Liver (tissue), 9 donors: ENCODE results near the gene CTSE. TPM values are rescaled to one million over a fixed set of nuclear protein-coding genes. Genes with fewer than 3 reads are reported as not detected.

Experiments
- DNase-seq: peaks from one replicate; pipeline ENCODE4 v3.0.0-alpha.2; 2017; ENCODE audit warnings: low spot score
- H3K27ac ChIP-seq, 2 donors: one replicate each; pipeline ENCODE4 v1.7.0; 2013; ENCODE audit warnings: inconsistent platforms in 2 of 2, low read length in 2 of 2, control low read depth in 1 of 2, low read depth in 1 of 2, mild to moderate bottlenecking in 1 of 2
- H3K27me3 ChIP-seq, 4 donors: one replicate each; pipeline versions ENCODE4 v1.6.1 to v1.7.0; 2013; ENCODE audit warnings: low read length in 3 of 4, inconsistent platforms in 1 of 4, mild to moderate bottlenecking in 1 of 4, moderate library complexity in 1 of 4; ENCODE audit not compliant: control insufficient read depth in 4 of 4, insufficient read depth in 4 of 4
- H3K36me3 ChIP-seq, 4 donors: one replicate each; pipeline versions ENCODE4 v1.6.1 to v1.7.0; 2013; ENCODE audit warnings: low read length in 3 of 4, mild to moderate bottlenecking in 3 of 4, low read depth in 1 of 4, moderate library complexity in 1 of 4; ENCODE audit not compliant: control insufficient read depth in 4 of 4, insufficient read depth in 3 of 4
- H3K4me1 ChIP-seq, 4 donors: one replicate each; pipeline versions ENCODE4 v1.6.1 to v1.7.0; 2013; ENCODE audit warnings: low read length in 3 of 4, mild to moderate bottlenecking in 3 of 4, moderate library complexity in 1 of 4; ENCODE audit not compliant: control insufficient read depth in 4 of 4, insufficient read depth in 4 of 4
- H3K4me3 ChIP-seq, 3 donors: one replicate each; pipeline versions ENCODE4 v1.6.1 to v1.7.0; 2013; ENCODE audit warnings: low read length in 3 of 3, control low read depth in 1 of 3, low read depth in 1 of 3, mild to moderate bottlenecking in 1 of 3
- H3K9ac ChIP-seq, 2 donors: one replicate each; pipeline ENCODE4 v1.7.0; 2013; ENCODE audit warnings: low read length in 2 of 2, mild to moderate bottlenecking in 2 of 2, moderate library complexity in 2 of 2, control low read depth in 1 of 2, low read depth in 1 of 2
- H3K9me3 ChIP-seq, 4 donors: one replicate each; pipeline versions ENCODE4 v1.6.1 to v1.7.0; 2013; ENCODE audit warnings: low read length in 3 of 4; ENCODE audit not compliant: control insufficient read depth in 4 of 4
- FOXA1 ChIP-seq: IDR thresholded peaks from 2 replicates; pipeline ENCODE4 v1.6.1; 2016; ENCODE audit warnings: antibody characterized with exemption
- FOXA2 ChIP-seq: IDR thresholded peaks from 2 replicates; pipeline ENCODE4 v1.6.1; 2016; ENCODE audit warnings: antibody characterized with exemption
- GABPA ChIP-seq, 2 donors: IDR thresholded peaks in 1 of 2; conservative IDR thresholded peaks in 1 of 2; 2 replicates each; pipeline ENCODE4 v1.6.1; 2016; ENCODE audit warnings: antibody characterized with exemption in 2 of 2, mild to moderate bottlenecking in 1 of 2, moderate library complexity in 1 of 2
- HNF4A ChIP-seq, 2 donors: conservative IDR thresholded peaks; 2 replicates each; pipeline ENCODE4 v1.6.1; 2016; ENCODE audit warnings: antibody characterized with exemption in 2 of 2, mild to moderate bottlenecking in 2 of 2
- HNF4G ChIP-seq: IDR thresholded peaks from 2 replicates; pipeline ENCODE4 v1.6.1; 2016; ENCODE audit warnings: antibody characterized with exemption
- JUND ChIP-seq, 2 donors: IDR thresholded peaks; 2 replicates each; pipeline ENCODE4 v1.6.1; 2016; ENCODE audit warnings: antibody characterized with exemption in 2 of 2
- NR2F2 ChIP-seq: IDR thresholded peaks from 2 replicates; pipeline ENCODE4 v1.6.1; 2016; ENCODE audit warnings: antibody characterized with exemption
- RAD21 ChIP-seq, 2 donors: IDR thresholded peaks; 2 replicates each; pipeline ENCODE4 v1.6.1; 2016; ENCODE audit warnings: antibody characterized with exemption in 2 of 2, mild to moderate bottlenecking in 2 of 2
- RXRA ChIP-seq, 2 donors: IDR thresholded peaks; 2 replicates each; pipeline ENCODE4 v1.6.1; 2017 to 2018; ENCODE audit warnings: antibody characterized with exemption in 2 of 2, mild to moderate bottlenecking in 1 of 2
- SP1 ChIP-seq: IDR thresholded peaks from 2 replicates; pipeline ENCODE4 v1.6.1; 2018; ENCODE audit warnings: antibody characterized with exemption, mild to moderate bottlenecking
- YY1 ChIP-seq: IDR thresholded peaks from 2 replicates; pipeline ENCODE4 v1.6.1; 2016; ENCODE audit warnings: antibody characterized with exemption, mild to moderate bottlenecking
- WGBS: extraction: QIAGEN DNeasy Blood & Tissue Kit; methylation state at CpG from one replicate; pipeline ENCODE4 v1.1.7; 2013; 5-methylcytosine and 5-hydroxymethylcytosine counted together
- polyA plus RNA-seq, 2 donors: library from polyadenylated mRNA; stranded (reverse) in 1 of 2; unstranded in 1 of 2; fragments of 200-250 nt in 1 of 2; fragments of >200 nt in 1 of 2; fragmentation: Nextera tagmentation in 1 of 2; extraction: Ambion mirVana in 1 of 2; gene quantifications; one replicate each; pipeline versions ENCODE4 v1.2.1 to v1.2.3, GENCODE V29; 2013 to 2015
- total RNA-seq, 2 donors: library from RNA; depleted of rRNA; stranded (reverse); fragments of >200 nt; gene quantifications; one replicate each; pipeline ENCODE4 v1.2.3, GENCODE V29; 2014
- TF ChIP-seq, protein P1 (sequence below): IDR thresholded peaks from 2 replicates; pipeline ENCODE4 v1.6.1; 2016; ENCODE audit warnings: antibody characterized with exemption
- TF ChIP-seq, protein P2 (sequence below): fragments of 150-350 bp; IDR thresholded peaks from 2 replicates; pipeline ENCODE4 v1.5.1; 2017; ENCODE audit warnings: improper control_type of control experiment, low read depth, low read length; ENCODE audit not compliant: missing input control
- TF ChIP-seq, protein P3 (sequence below): IDR thresholded peaks from 2 replicates; pipeline ENCODE4 v1.6.1; 2016; ENCODE audit warnings: antibody characterized with exemption, mild to moderate bottlenecking
- TF ChIP-seq, protein P4 (sequence below): IDR thresholded peaks from 2 replicates; pipeline ENCODE4 v1.6.1; 2016; ENCODE audit warnings: antibody characterized with exemption
- donor health status: healthy.
- donor health status: healthy.
- donor health status: healthy.
- donor health status: healthy.
- donor health status: healthy.

CTSE gene
- total and polyA plus RNA-seq, 4 donors, result under 0.01 to 32.8 (median 0.06) TPM

DNA sequence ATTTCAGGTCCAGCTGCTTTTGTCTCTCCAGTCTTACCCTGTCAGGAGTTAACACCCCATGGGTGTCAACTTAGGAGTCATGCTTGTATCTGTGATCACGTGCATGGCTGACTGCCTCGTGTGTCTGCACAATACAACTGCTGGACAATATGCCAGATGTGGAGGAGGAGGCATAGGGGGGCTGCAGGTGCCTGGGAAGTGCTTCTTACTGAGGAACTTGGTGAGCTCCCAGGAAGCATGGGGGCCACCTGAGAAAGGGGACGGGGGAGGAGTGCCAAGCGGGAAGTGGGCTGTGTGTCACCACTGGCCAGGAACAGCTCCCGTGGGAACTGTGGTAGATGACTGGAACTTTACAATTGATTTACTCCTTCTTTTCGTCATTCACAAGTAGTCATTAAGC lies 38.8 kb upstream of the CTSE start:
- TF ChIP-seq RXRA (IDR thresholded peaks at IDR 0.05), result no peak
- no peak for TF ChIP-seq NR2F2
- TF ChIP-seq, protein P1, sequence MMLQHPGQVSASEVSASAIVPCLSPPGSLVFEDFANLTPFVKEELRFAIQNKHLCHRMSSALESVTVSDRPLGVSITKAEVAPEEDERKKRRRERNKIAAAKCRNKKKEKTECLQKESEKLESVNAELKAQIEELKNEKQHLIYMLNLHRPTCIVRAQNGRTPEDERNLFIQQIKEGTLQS, result no peak
- TF ChIP-seq, protein P2, sequence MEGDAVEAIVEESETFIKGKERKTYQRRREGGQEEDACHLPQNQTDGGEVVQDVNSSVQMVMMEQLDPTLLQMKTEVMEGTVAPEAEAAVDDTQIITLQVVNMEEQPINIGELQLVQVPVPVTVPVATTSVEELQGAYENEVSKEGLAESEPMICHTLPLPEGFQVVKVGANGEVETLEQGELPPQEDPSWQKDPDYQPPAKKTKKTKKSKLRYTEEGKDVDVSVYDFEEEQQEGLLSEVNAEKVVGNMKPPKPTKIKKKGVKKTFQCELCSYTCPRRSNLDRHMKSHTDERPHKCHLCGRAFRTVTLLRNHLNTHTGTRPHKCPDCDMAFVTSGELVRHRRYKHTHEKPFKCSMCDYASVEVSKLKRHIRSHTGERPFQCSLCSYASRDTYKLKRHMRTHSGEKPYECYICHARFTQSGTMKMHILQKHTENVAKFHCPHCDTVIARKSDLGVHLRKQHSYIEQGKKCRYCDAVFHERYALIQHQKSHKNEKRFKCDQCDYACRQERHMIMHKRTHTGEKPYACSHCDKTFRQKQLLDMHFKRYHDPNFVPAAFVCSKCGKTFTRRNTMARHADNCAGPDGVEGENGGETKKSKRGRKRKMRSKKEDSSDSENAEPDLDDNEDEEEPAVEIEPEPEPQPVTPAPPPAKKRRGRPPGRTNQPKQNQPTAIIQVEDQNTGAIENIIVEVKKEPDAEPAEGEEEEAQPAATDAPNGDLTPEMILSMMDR, result no peak
- no peak for TF ChIP-seq RAD21 (IDR thresholded peaks at IDR 0.05)
- TF ChIP-seq SP1, result no peak
- TF ChIP-seq JUND (IDR thresholded peaks at IDR 0.05), result no peak
- TF ChIP-seq HNF4G, result no peak
- no peak for TF ChIP-seq HNF4A (conservative IDR thresholded peaks at IDR 0.05)
- peaks cover 0 to 15% (median 9%) of the 10 kb centered on the region in 4 donors for H3K4me1 ChIP-seq
- 89% methylated on average over 6 of the region's 6 CpGs for WGBS
- no peak overlapping the region for H3K27ac ChIP-seq
- H3K9me3 ChIP-seq, result no peaks in the 10 kb centered on the region
- no peak for DNase-seq
- H3K4me3 ChIP-seq, result no peak overlapping the region
- H3K36me3 ChIP-seq, result peaks cover 0 to 2% (median 0%) of the 10 kb centered on the region in 4 donors
- no peak overlapping the region for H3K9ac ChIP-seq
- H3K27me3 ChIP-seq, result no peaks in the 10 kb centered on the region

DNA sequence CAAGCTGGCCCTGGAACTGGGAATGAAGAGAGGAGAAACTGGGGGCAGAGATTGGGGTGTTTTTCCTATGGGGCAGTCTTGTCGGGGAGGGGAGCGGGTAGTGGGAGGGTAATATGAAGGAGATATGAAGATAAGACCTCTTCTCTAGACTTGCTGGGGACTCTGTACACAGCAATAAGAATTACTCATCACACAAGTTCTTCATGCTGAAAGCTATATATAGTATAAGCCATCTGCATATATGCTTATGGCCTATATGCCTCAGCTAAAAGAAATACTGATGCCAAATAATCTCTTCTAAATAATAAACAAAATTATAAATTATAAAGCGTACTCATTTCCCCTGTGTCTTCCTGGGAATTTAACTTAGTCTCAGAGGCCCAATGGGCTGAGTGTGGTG lies 37.1 kb upstream of the CTSE start:
- Histone ChIP-seq H3K36me3 (peaks cover 0 to 2% (median 0%) of the 10 kb centered on the region in 4 donors), H3K27me3 (no peaks in the 10 kb centered on the region), H3K27ac (no peak overlapping the region), H3K9ac (no peak overlapping the region), H3K4me1 (peaks cover 0 to 5% (median 4%) of the 10 kb centered on the region in 4 donors), H3K4me3 (no peak overlapping the region), H3K9me3 (no peaks in the 10 kb centered on the region)
- 95% methylated on average over 3 of the region's 3 CpGs for WGBS
- DNase-seq, result no peak
- TF ChIP-seq FOXA2, result no peak

DNA sequence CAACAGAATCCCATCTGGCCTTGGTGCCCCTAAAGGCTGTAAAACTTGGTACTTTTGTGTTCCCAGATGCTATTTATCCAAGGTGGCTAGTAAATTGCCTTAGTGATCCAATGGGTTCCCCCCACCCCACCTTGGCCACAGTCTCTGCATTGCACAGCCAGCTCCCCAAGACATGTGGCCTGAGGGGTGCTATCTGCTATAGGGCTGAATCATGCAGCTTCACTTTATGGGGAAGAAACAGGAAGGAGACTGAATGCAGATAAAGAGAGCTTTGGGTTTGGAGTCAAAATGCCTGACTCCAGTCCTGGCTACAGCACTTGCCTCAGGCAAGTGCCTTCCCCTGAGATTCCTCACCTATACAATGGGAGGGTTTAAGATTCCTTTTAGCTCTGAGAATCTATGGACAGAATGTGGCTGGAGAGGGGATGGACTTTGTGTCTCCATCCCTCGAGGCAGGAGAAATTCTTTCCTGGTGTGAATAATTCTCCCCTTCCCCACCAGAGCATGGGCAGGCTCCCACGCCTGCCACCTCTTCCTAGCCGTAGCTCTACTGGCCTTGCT lies 35.7 kb upstream of the CTSE start:
- no peak overlapping the region for H3K27ac ChIP-seq
- no peak for DNase-seq
- H3K27me3 ChIP-seq, result no peaks in the 10 kb centered on the region
- peaks cover 0 to 16% (median 14%) of the 10 kb centered on the region in 4 donors for H3K4me1 ChIP-seq
- 92% methylated on average over 3 of the region's 3 CpGs for WGBS
- no peak for TF ChIP-seq YY1
- TF ChIP-seq GABPA (IDR thresholded peaks at IDR 0.05 in 1 of 2, conservative IDR thresholded peaks at IDR 0.05 in 1 of 2), result no peak
- no peak for TF ChIP-seq HNF4G
- no peak for TF ChIP-seq SP1
- TF ChIP-seq JUND (IDR thresholded peaks at IDR 0.05), result no peak
- H3K9ac ChIP-seq, result no peak overlapping the region
- H3K4me3 ChIP-seq, result no peak overlapping the region
- H3K36me3 ChIP-seq, result peaks cover 0 to 2% (median 0%) of the 10 kb centered on the region in 4 donors
- H3K9me3 ChIP-seq, result no peaks in the 10 kb centered on the region

DNA sequence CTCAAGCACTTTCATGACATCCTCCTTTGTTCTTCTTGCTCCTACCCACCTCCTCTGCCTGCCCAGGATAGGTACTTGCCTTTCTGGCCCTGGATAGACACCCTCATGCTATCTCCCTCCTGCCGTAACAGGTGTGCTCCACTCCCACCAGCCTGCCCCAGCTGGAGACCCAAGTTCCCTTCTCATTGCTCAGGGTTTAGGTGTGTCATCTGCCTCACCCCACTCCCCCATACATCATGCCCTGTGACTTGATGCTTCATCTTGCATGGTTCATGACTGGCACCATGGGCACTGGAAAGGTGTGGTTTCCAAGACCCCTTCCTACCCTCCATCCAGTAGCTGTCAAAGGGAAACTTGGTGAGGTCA lies 35.2 kb upstream of the CTSE start:
- WGBS, result 98% methylated on average over 1 of the region's 1 CpG
- H3K27ac ChIP-seq, result no peak overlapping the region
- no peak for DNase-seq
- TF ChIP-seq, protein P3, sequence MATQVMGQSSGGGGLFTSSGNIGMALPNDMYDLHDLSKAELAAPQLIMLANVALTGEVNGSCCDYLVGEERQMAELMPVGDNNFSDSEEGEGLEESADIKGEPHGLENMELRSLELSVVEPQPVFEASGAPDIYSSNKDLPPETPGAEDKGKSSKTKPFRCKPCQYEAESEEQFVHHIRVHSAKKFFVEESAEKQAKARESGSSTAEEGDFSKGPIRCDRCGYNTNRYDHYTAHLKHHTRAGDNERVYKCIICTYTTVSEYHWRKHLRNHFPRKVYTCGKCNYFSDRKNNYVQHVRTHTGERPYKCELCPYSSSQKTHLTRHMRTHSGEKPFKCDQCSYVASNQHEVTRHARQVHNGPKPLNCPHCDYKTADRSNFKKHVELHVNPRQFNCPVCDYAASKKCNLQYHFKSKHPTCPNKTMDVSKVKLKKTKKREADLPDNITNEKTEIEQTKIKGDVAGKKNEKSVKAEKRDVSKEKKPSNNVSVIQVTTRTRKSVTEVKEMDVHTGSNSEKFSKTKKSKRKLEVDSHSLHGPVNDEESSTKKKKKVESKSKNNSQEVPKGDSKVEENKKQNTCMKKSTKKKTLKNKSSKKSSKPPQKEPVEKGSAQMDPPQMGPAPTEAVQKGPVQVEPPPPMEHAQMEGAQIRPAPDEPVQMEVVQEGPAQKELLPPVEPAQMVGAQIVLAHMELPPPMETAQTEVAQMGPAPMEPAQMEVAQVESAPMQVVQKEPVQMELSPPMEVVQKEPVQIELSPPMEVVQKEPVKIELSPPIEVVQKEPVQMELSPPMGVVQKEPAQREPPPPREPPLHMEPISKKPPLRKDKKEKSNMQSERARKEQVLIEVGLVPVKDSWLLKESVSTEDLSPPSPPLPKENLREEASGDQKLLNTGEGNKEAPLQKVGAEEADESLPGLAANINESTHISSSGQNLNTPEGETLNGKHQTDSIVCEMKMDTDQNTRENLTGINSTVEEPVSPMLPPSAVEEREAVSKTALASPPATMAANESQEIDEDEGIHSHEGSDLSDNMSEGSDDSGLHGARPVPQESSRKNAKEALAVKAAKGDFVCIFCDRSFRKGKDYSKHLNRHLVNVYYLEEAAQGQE, result no peak
- TF ChIP-seq, protein P4, sequence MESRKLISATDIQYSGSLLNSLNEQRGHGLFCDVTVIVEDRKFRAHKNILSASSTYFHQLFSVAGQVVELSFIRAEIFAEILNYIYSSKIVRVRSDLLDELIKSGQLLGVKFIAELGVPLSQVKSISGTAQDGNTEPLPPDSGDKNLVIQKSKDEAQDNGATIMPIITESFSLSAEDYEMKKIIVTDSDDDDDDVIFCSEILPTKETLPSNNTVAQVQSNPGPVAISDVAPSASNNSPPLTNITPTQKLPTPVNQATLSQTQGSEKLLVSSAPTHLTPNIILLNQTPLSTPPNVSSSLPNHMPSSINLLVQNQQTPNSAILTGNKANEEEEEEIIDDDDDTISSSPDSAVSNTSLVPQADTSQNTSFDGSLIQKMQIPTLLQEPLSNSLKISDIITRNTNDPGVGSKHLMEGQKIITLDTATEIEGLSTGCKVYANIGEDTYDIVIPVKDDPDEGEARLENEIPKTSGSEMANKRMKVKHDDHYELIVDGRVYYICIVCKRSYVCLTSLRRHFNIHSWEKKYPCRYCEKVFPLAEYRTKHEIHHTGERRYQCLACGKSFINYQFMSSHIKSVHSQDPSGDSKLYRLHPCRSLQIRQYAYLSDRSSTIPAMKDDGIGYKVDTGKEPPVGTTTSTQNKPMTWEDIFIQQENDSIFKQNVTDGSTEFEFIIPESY, result no peak
- TF ChIP-seq FOXA1, result no peak

More for the DNA sequence above, 35.2 kb upstream of the CTSE start:
- Histone ChIP-seq H3K4me3 (no peak overlapping the region), H3K9ac (no peak overlapping the region), H3K4me1 (peaks cover 0 to 18% (median 15%) of the 10 kb centered on the region in 4 donors), H3K36me3 (peaks cover 0 to 2% (median 0%) of the 10 kb centered on the region in 4 donors), H3K9me3 (no peaks in the 10 kb centered on the region), H3K27me3 (no peaks in the 10 kb centered on the region)
